ENCODE data around the gene LY6G5B. TPM values are rescaled to one million over a fixed set of nuclear protein-coding genes. Genes with fewer than 3 reads are reported as not detected.

Gene LY6G5B
- total RNA-seq, 1 donor from 2014 or later = 1.9 TPM

Other genes starting within 250 kb of the LY6G5B start
- 14.8 and 15.8 TPM in 2 replicates for gene MICB, start 171.8 kb upstream of the LY6G5B start, total RNA-seq
- gene MCCD1, start 141.0 kb upstream of the LY6G5B start, total RNA-seq = not detected in 2 replicates
- gene DDX39B, start 128.0 kb upstream of the LY6G5B start, total RNA-seq = 221 and 228 TPM in 2 replicates
- gene ATP6V1G2, start 123.4 kb upstream of the LY6G5B start, total RNA-seq = 1.5 and 4.3 TPM in 2 replicates
- gene NFKBIL1, start 122.4 kb upstream of the LY6G5B start, total RNA-seq = 22.7 and 27.5 TPM in 2 replicates
- not detected in 2 replicates for gene LTA, start 97.7 kb upstream of the LY6G5B start, total RNA-seq
- not detected in 2 replicates for gene TNF, start 94.4 kb upstream of the LY6G5B start, total RNA-seq
- gene LTB, start 87.6 kb upstream of the LY6G5B start, total RNA-seq = not detected in 2 replicates
- 0.23 TPM in 1 of 2 replicates, not detected in the other for gene LST1, start 83.7 kb upstream of the LY6G5B start, total RNA-seq
- not detected in 2 replicates for gene NCR3, start 77.0 kb upstream of the LY6G5B start, total RNA-seq
- gene AIF1, start 54.7 kb upstream of the LY6G5B start, total RNA-seq = not detected in 2 replicates
- 61.8 and 76.9 TPM in 2 replicates for gene PRRC2A, start 49.3 kb upstream of the LY6G5B start, total RNA-seq
- 194 and 208 TPM in 2 replicates for gene BAG6, start 17.3 kb upstream of the LY6G5B start, total RNA-seq
- 1.0 and 1.6 TPM in 2 replicates for gene APOM, start 14.1 kb upstream of the LY6G5B start, total RNA-seq
- gene C6orf47, start 9.2 kb upstream of the LY6G5B start, total RNA-seq = 20.9 and 23.3 TPM in 2 replicates
- 9.7 and 14.1 TPM in 2 replicates for gene GPANK1, start 5.0 kb upstream of the LY6G5B start, total RNA-seq
- gene CSNK2B, start 3.9 kb upstream of the LY6G5B start, total RNA-seq = 75.1 and 82.0 TPM in 2 replicates
- gene LY6G5C, start 11.1 kb downstream of the LY6G5B start, total RNA-seq = 0.26 and 0.85 TPM in 2 replicates
- 47.6 and 50.4 TPM in 2 replicates for gene ABHD16A, start 33.3 kb downstream of the LY6G5B start, total RNA-seq
- gene LY6G6F, start 36.9 kb downstream of the LY6G5B start, total RNA-seq = not detected in 2 replicates
- gene LY6G6D, start 45.4 kb downstream of the LY6G5B start, total RNA-seq = not detected in 2 replicates
- not detected in 2 replicates for gene LY6G6C, start 51.8 kb downstream of the LY6G5B start, total RNA-seq
- not detected in 2 replicates for gene MPIG6B, start 53.4 kb downstream of the LY6G5B start, total RNA-seq
- 66.1 and 86.1 TPM in 2 replicates for gene DDAH2, start 59.3 kb downstream of the LY6G5B start, total RNA-seq
- 417 and 463 TPM in 2 replicates for gene CLIC1, start 66.6 kb downstream of the LY6G5B start, total RNA-seq
- 3.8 and 6.6 TPM in 2 replicates for gene MSH5, start 70.0 kb downstream of the LY6G5B start, total RNA-seq
- gene SAPCD1, start 92.7 kb downstream of the LY6G5B start, total RNA-seq = 0.78 and 0.79 TPM in 2 replicates
- gene VWA7, start 107.4 kb downstream of the LY6G5B start, total RNA-seq = 0.26 and 0.46 TPM in 2 replicates
- 50.8 and 109 TPM in 2 replicates for gene VARS1, start 125.8 kb downstream of the LY6G5B start, total RNA-seq
- gene LSM2, start 137.0 kb downstream of the LY6G5B start, total RNA-seq = 16.7 and 16.9 TPM in 2 replicates
- gene HSPA1L, start 145.3 kb downstream of the LY6G5B start, total RNA-seq = 1.9 and 2.2 TPM in 2 replicates
- 133 and 166 TPM in 2 replicates for gene HSPA1A, start 145.6 kb downstream of the LY6G5B start, total RNA-seq
- 113 and 154 TPM in 2 replicates for gene HSPA1B, start 157.8 kb downstream of the LY6G5B start, total RNA-seq
- 75.7 and 102 TPM in 2 replicates for gene NEU1, start 192.8 kb downstream of the LY6G5B start, total RNA-seq
- gene SLC44A4, start 209.0 kb downstream of the LY6G5B start, total RNA-seq = 0.20 TPM in 1 of 2 replicates, not detected in the other
- 57.3 and 69.7 TPM in 2 replicates for gene EHMT2, start 227.7 kb downstream of the LY6G5B start, total RNA-seq
- gene ZBTB12, start 232.1 kb downstream of the LY6G5B start, total RNA-seq = 7.6 and 9.8 TPM in 2 replicates